GM23248 (cell line): Measurements from ENCODE around the gene NOG. TPM values are rescaled to one million over a fixed set of nuclear protein-coding genes. Genes with fewer than 3 reads are reported as not detected.

Experiments
- DNase-seq: peaks from one replicate; pipeline ENCODE4 v3.0.0-alpha.2; 2015
- H2AFZ ChIP-seq: fragments of 200-600 bp; sonication (generic); 2 replicates; pipeline ENCODE4 v1.6.1; 2016; ENCODE audit warnings: antibody characterized with exemption
- H3F3A ChIP-seq: fragments of 200-600 bp; sonication (generic); 2 replicates; pipeline ENCODE4 v1.6.1; 2016; ENCODE audit warnings: mild to moderate bottlenecking, antibody characterized with exemption, mixed run types; ENCODE audit not compliant: insufficient read depth
- H3K27ac ChIP-seq: fragments of 200-600 bp; sonication (generic); 2 replicates; pipeline ENCODE4 v1.5.1; 2016; ENCODE audit warnings: mild to moderate bottlenecking
- H3K27me3 ChIP-seq: fragments of 200-600 bp; sonication (generic); replicated peaks from 2 replicates; pipeline ENCODE4 v1.6.1; 2016; ENCODE audit warnings: mild to moderate bottlenecking; ENCODE audit not compliant: insufficient read depth
- H3K36me3 ChIP-seq: fragments of 200-600 bp; sonication (generic); 2 replicates; pipeline ENCODE4 v1.6.1; 2016; ENCODE audit warnings: low read depth, mild to moderate bottlenecking
- H3K4me1 ChIP-seq: fragments of 200-600 bp; sonication (generic); 2 replicates; pipeline ENCODE4 v1.6.1; 2016; ENCODE audit warnings: mild to moderate bottlenecking; ENCODE audit not compliant: insufficient read depth
- H3K4me2 ChIP-seq: fragments of 200-600 bp; sonication (generic); one replicate; pipeline ENCODE4 v1.6.1; 2016; ENCODE audit warnings: mild to moderate bottlenecking; ENCODE audit not compliant: unreplicated experiment
- H3K4me3 ChIP-seq: fragments of 200-600 bp; sonication (generic); 2 replicates; pipeline ENCODE4 v1.5.1; 2016; ENCODE audit warnings: mild to moderate bottlenecking
- H3K79me2 ChIP-seq: fragments of 200-600 bp; sonication (generic); 2 replicates; pipeline ENCODE4 v1.6.1; 2016; ENCODE audit warnings: mild to moderate bottlenecking; ENCODE audit not compliant: insufficient read depth
- H3K9ac ChIP-seq: fragments of 200-600 bp; sonication (generic); 2 replicates; pipeline ENCODE4 v1.6.1; 2016; ENCODE audit warnings: mild to moderate bottlenecking
- H3K9me2 ChIP-seq: fragments of 200-600 bp; sonication (generic); 2 replicates; pipeline ENCODE4 v1.6.1; 2016; ENCODE audit warnings: mixed run types, mild to moderate bottlenecking, moderate library complexity; ENCODE audit not compliant: insufficient read depth
- H3K9me3 ChIP-seq: fragments of 200-600 bp; sonication (generic); one replicate; pipeline ENCODE4 v1.6.1; 2017; ENCODE audit warnings: low read depth
- H4K20me1 ChIP-seq: fragments of 200-600 bp; sonication (generic); 2 replicates; pipeline ENCODE4 v1.6.0; 2016; ENCODE audit not compliant: insufficient read depth
- EZH2 ChIP-seq: fragments of 200-600 bp; sonication (generic); IDR thresholded peaks from 2 replicates; pipeline ENCODE4 v1.6.1; 2018; ENCODE audit warnings: antibody characterized with exemption, mild to moderate bottlenecking; ENCODE audit not compliant: insufficient read depth, poor library complexity, severe bottlenecking
- EZH2phosphoT487 ChIP-seq: fragments of 200-600 bp; sonication (generic); IDR thresholded peaks from 2 replicates; pipeline ENCODE4 v1.6.1; 2018; ENCODE audit warnings: antibody characterized with exemption, moderate library complexity, mild to moderate bottlenecking, low read depth; ENCODE audit not compliant: insufficient read depth
- WGBS, 2 experiments: methylation state at CpG; one replicate each; pipeline ENCODE4 v1.1.6; 2015 to 2017; ENCODE audit warnings: low lambda C conversion rate in 2 of 2, low coverage in 1 of 2; ENCODE audit errors: missing lambda C conversion rate in 2 of 2; 5-methylcytosine and 5-hydroxymethylcytosine counted together
- in situ Hi-C: fragments of 300-500 bp; cut with MboI; formaldehyde crosslinking; loops from 2 replicates; pipeline ENCODE4 v1.15.0; 2020
- polyA plus RNA-seq: library from polyadenylated mRNA; unstranded; fragments of >200 nt; fragmentation: Nextera tagmentation; extraction: Ambion mirVana; gene quantifications from 2 replicates; pipeline ENCODE4 v1.2.1, GENCODE V29; 2016
- total RNA-seq: library from RNA; depleted of rRNA; stranded (reverse); fragments of >200 nt; shearing (Covaris generic); gene quantifications from 2 replicates; pipeline ENCODE4 v1.2.3, GENCODE V29; 2014

The NOG gene
- total and polyA plus RNA-seq, 2 experiments from 2014 or later, result 4.4 to 6.7 TPM

- Histone ChIP-seq H3K9me3 (no peaks in the 10 kb centered on the region), H3K36me3 (no peaks in the 10 kb centered on the region), H4K20me1 (no peaks in the 10 kb centered on the region), H3K4me3 (peak overlapping the region; percentile 68), H3K79me2 (no peaks in the 10 kb centered on the region), H3K27ac (no peak overlapping the region), H3F3A (no peaks in the 10 kb centered on the region), H3K9ac (0 out of 2 replicates have a peak overlapping the region, but pooled peaks have one; percentile 25), H3K4me2 (peak overlapping the region; percentile 79), H3K27me3 (peaks cover 11% of the 10 kb centered on the region), H2AFZ (peak overlapping the region; percentile 72), H3K4me1 (peaks cover 8% of the 10 kb centered on the region; the same call in 1 of the 2 replicates), H3K9me2 (no peaks in the 10 kb centered on the region)
- in situ Hi-C loops, result loop anchor here (10.0 kb wide), 2 partner anchors 119 to 349 kb away; no protein-coding TSS in a partner anchor
- 2 to 5% methylated on average over 31 to 38 of the region's 43 CpGs for WGBS, 2 experiments
- DNase-seq, result peak; percentile 50
- TF ChIP-seq EZH2 (peak; percentile 51), EZH2phosphoT487 (no peak)
Measured at GRCh38 chr17:56595831-56596690, 2.6 kb downstream of the NOG start.

GRCh38 chr17:56596691-56597494 is 3.4 kb downstream of the NOG start:
- no peaks in the 10 kb centered on the region for H3F3A ChIP-seq
- no peaks in the 10 kb centered on the region for H3K79me2 ChIP-seq
- 0 to 1% methylated on average over 21 to 40 of the region's 40 CpGs for WGBS, 2 experiments
- H3K9me3 ChIP-seq, result no peaks in the 10 kb centered on the region
- peak overlapping the region; percentile 73 for H3K4me2 ChIP-seq
- peak overlapping the region; percentile 73 for H2AFZ ChIP-seq
- no peak overlapping the region for H3K27ac ChIP-seq
- peaks cover 10% of the 10 kb centered on the region for H3K27me3 ChIP-seq
- H3K9me2 ChIP-seq, result no peaks in the 10 kb centered on the region
- 0 out of 2 replicates have a peak, but pooled peaks have one; percentile 55 for TF ChIP-seq EZH2phosphoT487
- TF ChIP-seq EZH2, result peak; percentile 93
- H3K9ac ChIP-seq, result peak overlapping the region; percentile 32; the same call in 1 of the 2 replicates
- no peaks in the 10 kb centered on the region for H4K20me1 ChIP-seq
- no peaks in the 10 kb centered on the region for H3K36me3 ChIP-seq
- in situ Hi-C loops, result loop anchor here (10.0 kb wide), 2 partner anchors 118 to 348 kb away; no protein-coding TSS in a partner anchor
- peak overlapping the region; percentile 70 for H3K4me3 ChIP-seq
- peak; percentile 22 for DNase-seq
- peaks cover 8% of the 10 kb centered on the region; the same call in 1 of the 2 replicates for H3K4me1 ChIP-seq

DNA sequence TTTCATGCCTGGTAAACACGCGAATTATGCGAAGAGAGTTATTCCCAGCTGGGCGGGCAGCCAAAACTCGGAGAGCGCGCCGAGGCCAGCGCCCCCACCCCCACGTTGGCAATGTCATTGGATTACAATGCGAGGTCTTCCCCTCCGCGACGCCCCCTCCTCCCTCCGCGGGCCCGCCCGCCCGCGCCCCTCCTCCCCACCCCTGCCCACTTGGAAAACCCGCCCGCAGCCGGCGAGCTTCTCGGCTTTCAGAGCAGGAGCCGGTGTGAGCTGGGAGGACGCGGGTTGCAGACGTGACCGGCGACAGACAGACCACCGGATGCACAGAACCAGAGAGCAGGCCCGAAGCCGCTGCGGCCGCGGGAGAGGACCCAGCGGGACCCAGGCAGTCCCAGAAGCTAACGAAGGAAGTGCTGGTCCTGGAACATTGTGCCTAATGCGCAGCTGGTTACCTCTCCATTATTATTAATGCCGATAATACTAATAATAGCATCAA is 4.0 kb downstream of the NOG start:
- Histone ChIP-seq H3K9me2 (no peaks in the 10 kb centered on the region), H3K9me3 (no peaks in the 10 kb centered on the region), H3K27ac (no peak overlapping the region), H3F3A (no peaks in the 10 kb centered on the region), H2AFZ (peak overlapping the region; percentile 73), H3K36me3 (no peaks in the 10 kb centered on the region), H3K4me2 (peak overlapping the region; percentile 73), H3K9ac (no peak overlapping the region), H3K79me2 (no peaks in the 10 kb centered on the region), H3K4me1 (peaks cover 8% of the 10 kb centered on the region; the same call in 1 of the 2 replicates), H4K20me1 (no peaks in the 10 kb centered on the region), H3K4me3 (peak overlapping the region; percentile 70), H3K27me3 (peaks cover 10% of the 10 kb centered on the region)
- in situ Hi-C loops, result loop anchor here (10.0 kb wide), 2 partner anchors 117 to 347 kb away; no protein-coding TSS in a partner anchor
- no peak for TF ChIP-seq EZH2phosphoT487
- TF ChIP-seq EZH2, result no peak
- 5 to 11% methylated on average over 21 to 41 of the region's 41 CpGs for WGBS, 2 experiments
- DNase-seq, result peak; percentile 43

- TF ChIP-seq EZH2 (no peak), EZH2phosphoT487 (no peak)
- Histone ChIP-seq H3K9me2 (no peaks in the 10 kb centered on the region), H2AFZ (no peak overlapping the region), H3K79me2 (no peaks in the 10 kb centered on the region), H3K36me3 (no peaks in the 10 kb centered on the region), H3F3A (no peaks in the 10 kb centered on the region), H3K4me1 (peaks cover 8% of the 10 kb centered on the region; the same call in 1 of the 2 replicates), H3K9me3 (no peaks in the 10 kb centered on the region), H3K4me2 (no peak overlapping the region), H3K27ac (no peak overlapping the region), H4K20me1 (no peaks in the 10 kb centered on the region), H3K27me3 (peaks cover 10% of the 10 kb centered on the region), H3K9ac (no peak overlapping the region), H3K4me3 (no peak overlapping the region)
- WGBS, 2 experiments, result 44 to 46% methylated on average over 5 of the region's 5 CpGs
- DNase-seq, result peak; percentile 54
- in situ Hi-C loops, result loop anchor here (10.0 kb wide), 2 partner anchors 116 to 346 kb away; no protein-coding TSS in a partner anchor
Measured at GRCh38 chr17:56598466-56598865, 5.0 kb downstream of the NOG start.
